Type B pancreatic cell (in vitro differentiated cells): ENCODE results near the gene C19orf25. TPM values are rescaled to one million over a fixed set of nuclear protein-coding genes. Genes with fewer than 3 reads are reported as not detected.
A peak's percentile ranks its signal among the peaks of the same experiment; 100 is the strongest.

Experiments used
- DNase-seq: peaks from one replicate; pipeline ENCODE4 v3.0.0; 2021; ENCODE audit warnings: mixed read lengths; ENCODE audit not compliant: unreplicated experiment; ENCODE audit errors: extremely low spot score
- H3K27ac Mint-ChIP-seq: 2 replicates; pipeline ENCODE4 v1.8.0; 2021; ENCODE audit warnings: mild to moderate bottlenecking, mixed read lengths
- H3K27me3 Mint-ChIP-seq: 2 replicates; pipeline ENCODE4 v1.8.0; 2021; ENCODE audit warnings: mixed read lengths
- H3K36me3 Mint-ChIP-seq: 2 replicates; pipeline ENCODE4 v1.8.0; 2021; ENCODE audit warnings: mixed read lengths
- H3K4me1 Mint-ChIP-seq: one replicate; pipeline ENCODE4 v1.8.0; 2021; ENCODE audit warnings: mixed read lengths; ENCODE audit not compliant: unreplicated experiment
- H3K4me3 Mint-ChIP-seq: 2 replicates; pipeline ENCODE4 v1.8.0; 2021; ENCODE audit warnings: mild to moderate bottlenecking, mixed read lengths
- H3K9me3 Mint-ChIP-seq: 2 replicates; pipeline ENCODE4 v1.8.0; 2021; ENCODE audit warnings: mixed read lengths
- CTCF ChIP-seq: fragments of 200-600 bp; sonication (generic); conservative IDR thresholded peaks from 2 replicates; pipeline ENCODE4 v1.5.0; 2021; ENCODE audit warnings: antibody characterized with exemption, mild to moderate bottlenecking
- total RNA-seq: library from RNA; stranded (reverse); gene quantifications from 2 replicates; pipeline ENCODE4 v1.2.1, GENCODE V29; 2021; ENCODE audit warnings: low replicate concordance

Gene C19orf25
- total RNA-seq, 1 donor from 2014 or later: 37.5 TPM

- DNase-seq: no peak
- no peak overlapping the region for H3K4me3 Mint-ChIP-seq
- H3K9me3 Mint-ChIP-seq: no peaks in the 10 kb centered on the region
Measured at GRCh38 chr19:1475751-1476437, 3.1 kb downstream of the C19orf25 start.

GRCh38 chr19:1474765-1475351 is 4.2 kb downstream of the C19orf25 start:
- Mint-ChIP-seq H3K4me1 (peaks cover 6% of the 10 kb centered on the region), H3K9me3 (no peaks in the 10 kb centered on the region), H3K27me3 (peaks cover 25% of the 10 kb centered on the region), H3K36me3 (peaks cover 4% of the 10 kb centered on the region), H3K4me3 (no peak overlapping the region), H3K27ac (no peak overlapping the region)
- no peak for TF ChIP-seq CTCF
- no peak for DNase-seq

More at GRCh38 chr19:1475751-1476437, 3.1 kb downstream of the C19orf25 start:
- TF ChIP-seq CTCF: no peak
- Mint-ChIP-seq H3K27ac (no peak overlapping the region), H3K36me3 (peaks cover 4% of the 10 kb centered on the region), H3K4me1 (peaks cover 6% of the 10 kb centered on the region), H3K27me3 (peaks cover 21% of the 10 kb centered on the region)

GRCh38 chr19:1474011-1474764 is 4.8 kb downstream of the C19orf25 start:
- TF ChIP-seq CTCF: no peak
- H3K4me1 Mint-ChIP-seq: peaks cover 4% of the 10 kb centered on the region
- peaks cover 25% of the 10 kb centered on the region for H3K27me3 Mint-ChIP-seq
- H3K36me3 Mint-ChIP-seq: peaks cover 3% of the 10 kb centered on the region
- DNase-seq: no peak
- no peaks in the 10 kb centered on the region for H3K9me3 Mint-ChIP-seq
- no peak overlapping the region for H3K4me3 Mint-ChIP-seq
- H3K27ac Mint-ChIP-seq: no peak overlapping the region

GRCh38 chr19:1473085-1473851 is 5.7 kb downstream of the C19orf25 start:
- H3K27me3 Mint-ChIP-seq: peaks cover 26% of the 10 kb centered on the region
- no peak overlapping the region for H3K27ac Mint-ChIP-seq
- no peak for DNase-seq
- H3K4me3 Mint-ChIP-seq: peak overlapping the region; percentile 18
- H3K4me1 Mint-ChIP-seq: no peaks in the 10 kb centered on the region
- no peaks in the 10 kb centered on the region for H3K36me3 Mint-ChIP-seq
- no peak for TF ChIP-seq CTCF
- no peaks in the 10 kb centered on the region for H3K9me3 Mint-ChIP-seq
